HG03439 (cell line): ENCODE results near the gene F3.
A peak's percentile ranks its signal among the peaks of the same experiment; 100 is the strongest.

ENCODE experiments used
- ATAC-seq: cut with Tn5 transposase; IDR thresholded peaks from one replicate; pipeline ENCODE4 v1.9.1; 2021; ENCODE audit warnings: mild to moderate bottlenecking, moderate library complexity; ENCODE audit not compliant: unreplicated experiment

F3 gene

GRCh38 chr1:94528826-94529225 is 12.7 kb downstream of the F3 start:
- no peak for ATAC-seq

GRCh38 chr1:94528299-94528698 is 13.3 kb downstream of the F3 start:
- no peak for ATAC-seq

- no peak for ATAC-seq
These were observed 14.0 kb downstream of the F3 start for GRCh38 chr1:94527447-94528031.

GRCh38 chr1:94526152-94526980 is 15.2 kb downstream of the F3 start:
- no peak for ATAC-seq

- ATAC-seq = no peak
These were observed 17.0 kb downstream of the F3 start for GRCh38 chr1:94524531-94524930.

GRCh38 chr1:94522304-94522703 is 19.3 kb downstream of the F3 start:
- ATAC-seq = no peak

- ATAC-seq = no peak
These were observed 22.2 kb downstream of the F3 start for GRCh38 chr1:94519351-94519750.

- no peak for ATAC-seq
These were observed 26.1 kb downstream of the F3 start for GRCh38 chr1:94515296-94515947.

- ATAC-seq = no peak
These were observed 27.3 kb downstream of the F3 start for GRCh38 chr1:94514095-94514727.

GRCh38 chr1:94512816-94513215 is 28.7 kb downstream of the F3 start:
- ATAC-seq = no peak

- ATAC-seq = no peak
These were observed 37.0 kb downstream of the F3 start for GRCh38 chr1:94504601-94505000.

GRCh38 chr1:94503153-94503552 is 38.4 kb downstream of the F3 start:
- ATAC-seq = no peak

- ATAC-seq = no peak
These were observed 39.6 kb downstream of the F3 start for GRCh38 chr1:94501935-94502334.

- ATAC-seq = no peak
These were observed 40.1 kb downstream of the F3 start for GRCh38 chr1:94501426-94501825.

- no peak for ATAC-seq
These were observed 45.3 kb downstream of the F3 start for GRCh38 chr1:94496076-94496755.

GRCh38 chr1:94490556-94490955 is 51.0 kb downstream of the F3 start:
- ATAC-seq = no peak

GRCh38 chr1:94486990-94487389 is 54.6 kb downstream of the F3 start:
- no peak for ATAC-seq

GRCh38 chr1:94481473-94481933 is 60.1 kb downstream of the F3 start:
- peak; percentile 96 for ATAC-seq

- ATAC-seq = no peak
These were observed 61.9 kb downstream of the F3 start for GRCh38 chr1:94479682-94480081.
